IMR-90 (cell line): ENCODE measurements around the gene SEMA4A. TPM values are rescaled to one million over a fixed set of nuclear protein-coding genes. Genes with fewer than 3 reads are reported as not detected.

Experiments used
- ATAC-seq: fragments of 200-7000 bp; cut with Tn5 transposase; 2 replicates; pipeline ENCODE4 v1.9.1; 2020; ENCODE audit warnings: low read depth, mild to moderate bottlenecking, moderate library complexity
- BruUV-seq: library from RNA; stranded (reverse); fragments of 400-500 nt; replicated peaks from 2 replicates; lab custom pipeline; 2021; lab: Mats Ljungman, UMichigan
- CTCF ChIA-PET: fragments of 300-600 bp; formaldehyde crosslinking; extraction: SDS; loops from one replicate; lab custom pipeline; 2021; ENCODE audit warnings: antibody characterized with exemption; lab: Yijun Ruan, JAX
- POLR2A ChIA-PET: fragments of 300-600 bp; sonication (Branson Sonifier 250); formaldehyde crosslinking; loops from one replicate; lab custom pipeline; 2022; ENCODE audit warnings: antibody characterized with exemption; ENCODE audit not compliant: unreplicated experiment; lab: Charles Lee
- DNase-seq: peaks from one replicate; pipeline ENCODE4 v3.0.0; 2013
- H2AFZ ChIP-seq: replicated peaks from 2 replicates; pipeline ENCODE3; 2013; ENCODE audit warnings: low read length, mild to moderate bottlenecking; ENCODE audit not compliant: poor library complexity
- H2AK5ac ChIP-seq: 2 replicates; pipeline ENCODE4 v1.6.1; 2013; ENCODE audit warnings: low read depth, low read length, inconsistent platforms
- H2AK9ac ChIP-seq: replicated peaks from 2 replicates; pipeline ENCODE3; 2013; ENCODE audit warnings: mild to moderate bottlenecking, low read depth, low read length, moderate library complexity; ENCODE audit not compliant: poor library complexity
- H2BK120ac ChIP-seq: 2 replicates; pipeline ENCODE4 v1.6.1; 2013; ENCODE audit warnings: low read depth, low read length, inconsistent platforms
- H2BK15ac ChIP-seq: 3 replicates; pipeline ENCODE4 v1.6.1; 2013; ENCODE audit warnings: low read depth, low read length, inconsistent platforms
- H2BK20ac ChIP-seq: 2 replicates; pipeline ENCODE4 v1.6.1; 2013; ENCODE audit warnings: low read depth, mild to moderate bottlenecking, inconsistent platforms, low read length, moderate library complexity
- H2BK5ac ChIP-seq: 2 replicates; pipeline ENCODE4 v1.6.1; 2013; ENCODE audit warnings: mild to moderate bottlenecking, low read depth, low read length, inconsistent platforms; ENCODE audit not compliant: poor library complexity, severe bottlenecking
- H3K14ac ChIP-seq: replicated peaks from 2 replicates; pipeline ENCODE4 v1.6.1; 2013; ENCODE audit warnings: low read depth, low read length, inconsistent platforms
- H3K18ac ChIP-seq: 2 replicates; pipeline ENCODE4 v1.6.1; 2013; ENCODE audit warnings: low read depth, low read length, control low read depth
- H3K23ac ChIP-seq: 2 replicates; pipeline ENCODE4 v1.6.1; 2013; ENCODE audit warnings: low read depth, low read length, inconsistent platforms
- H3K27ac ChIP-seq: 2 replicates; pipeline ENCODE4 v1.5.1; 2013; ENCODE audit warnings: mild to moderate bottlenecking, control low read depth, low read length; ENCODE audit not compliant: insufficient read depth
- H3K27me3 ChIP-seq: 2 replicates; pipeline ENCODE4 v1.6.1; 2013; ENCODE audit warnings: low read length; ENCODE audit not compliant: control insufficient read depth, insufficient read depth
- H3K36me3 ChIP-seq: 2 replicates; pipeline ENCODE4 v1.6.1; 2013; ENCODE audit warnings: low read length, mixed read lengths; ENCODE audit not compliant: control insufficient read depth, insufficient read depth
- H3K4ac ChIP-seq: 2 replicates; pipeline ENCODE4 v1.6.1; 2013; ENCODE audit warnings: low read depth, low read length, inconsistent platforms
- H3K4me1 ChIP-seq: 2 replicates; pipeline ENCODE4 v1.6.1; 2013; ENCODE audit warnings: low read length, mixed read lengths; ENCODE audit not compliant: control insufficient read depth, insufficient read depth
- H3K4me2 ChIP-seq: 2 replicates; pipeline ENCODE4 v1.6.1; 2013; ENCODE audit warnings: low read depth, mild to moderate bottlenecking, control low read depth, low read length, moderate library complexity
- H3K4me3 ChIP-seq: 2 replicates; pipeline ENCODE4 v1.5.1; 2013; ENCODE audit warnings: low read depth, mild to moderate bottlenecking, control low read depth, low read length, moderate library complexity; ENCODE audit not compliant: insufficient read depth
- H3K56ac ChIP-seq: 2 replicates; pipeline ENCODE4 v1.6.1; 2013; ENCODE audit warnings: low read length, inconsistent platforms; ENCODE audit not compliant: insufficient read depth; ENCODE audit errors: extremely low read depth
- H3K79me1 ChIP-seq, 2 experiments: 2 replicates each; pipeline ENCODE4 v1.6.1; 2013; ENCODE audit warnings: low read length in 2 of 2, inconsistent platforms in 1 of 2, low read depth in 1 of 2
- H3K9ac ChIP-seq: 2 replicates; pipeline ENCODE4 v1.6.1; 2013; ENCODE audit warnings: low read depth, low read length, control low read depth
- H3K9me1 ChIP-seq: 2 replicates; pipeline ENCODE4 v1.6.1; 2013; ENCODE audit warnings: low read length, inconsistent platforms; ENCODE audit not compliant: insufficient read depth
- H3K9me3 ChIP-seq: 2 replicates; pipeline ENCODE4 v1.6.1; 2013; ENCODE audit warnings: low read length; ENCODE audit not compliant: control insufficient read depth, insufficient read depth
- H4K20me1 ChIP-seq: 2 replicates; pipeline ENCODE4 v1.6.1; 2013; ENCODE audit warnings: low read length, inconsistent platforms; ENCODE audit not compliant: insufficient read depth
- H4K5ac ChIP-seq: 2 replicates; pipeline ENCODE4 v1.6.1; 2013; ENCODE audit warnings: mild to moderate bottlenecking, low read depth, low read length, control low read depth
- H4K8ac ChIP-seq, 2 experiments: 2 replicates each; pipeline ENCODE4 v1.6.1; 2013; ENCODE audit warnings: low read depth in 2 of 2, low read length in 2 of 2, control low read depth in 1 of 2, inconsistent platforms in 1 of 2
- H4K91ac ChIP-seq: 2 replicates; pipeline ENCODE4 v1.6.1; 2013; ENCODE audit warnings: low read depth, low read length, inconsistent platforms; ENCODE audit not compliant: insufficient read depth
- NFE2L2 ChIP-seq: fragments of 150-350 bp; IDR thresholded peaks from 2 replicates; pipeline ENCODE4 v1.6.1; 2016; ENCODE audit warnings: low read depth, mild to moderate bottlenecking, low read length
- WGBS, 2 experiments: methylation state at CpG; one replicate each; pipeline versions ENCODE4 v1.1.5 to v1.1.7; 2013; ENCODE audit warnings: missing lambda C conversion rate in 2 of 2; ENCODE audit not compliant: insufficient read length in 1 of 2; ENCODE audit errors: extremely low coverage in 2 of 2; 5-methylcytosine and 5-hydroxymethylcytosine counted together
- dilution Hi-C: fragments of 300-500 bp; cut with HindIII; formaldehyde crosslinking; loops from one replicate; pipeline ENCODE4 v1.14.3; 2018; ENCODE audit warnings: low sequenced_read_pairs; ENCODE audit not compliant: unreplicated experiment
- in situ Hi-C: fragments of 300-500 bp; cut with MboI; formaldehyde crosslinking; loops from 3 replicates; pipeline ENCODE4 v1.14.3; 2019; ENCODE audit warnings: low sequenced_read_pairs, inconsistent platforms, mixed read lengths
- intact Hi-C: fragments of 100-400 bp; cut with micrococcal nuclease; formaldehyde crosslinking; loops from 2 replicates; pipeline ENCODE4 v1.10.0; 2022
- polyA plus RNA-seq, 3 experiments: library from polyadenylated mRNA; depleted of rRNA; stranded (reverse); fragments of >200 nt; gene quantifications; 2 replicates each; pipeline ENCODE4 v1.2.3, GENCODE V29; 2012; ENCODE audit warnings: low replicate concordance in 1 of 3
- total RNA-seq: library from RNA; depleted of rRNA; stranded (reverse); fragments of >200 nt; gene quantifications from 2 replicates; pipeline ENCODE4 v1.2.3, GENCODE V29; 2012
- TF ChIP-seq, protein P1 (sequence below): conservative IDR thresholded peaks from 2 replicates; pipeline ENCODE4 v1.5.1; 2012; ENCODE audit warnings: mild to moderate bottlenecking, low read depth, low read length, improper control_type of control experiment

The SEMA4A gene
- total and polyA plus RNA-seq, 2 of the 4 experiments (the other 2 are of a cell fraction) = 0.18 to 0.86 TPM

DNA sequence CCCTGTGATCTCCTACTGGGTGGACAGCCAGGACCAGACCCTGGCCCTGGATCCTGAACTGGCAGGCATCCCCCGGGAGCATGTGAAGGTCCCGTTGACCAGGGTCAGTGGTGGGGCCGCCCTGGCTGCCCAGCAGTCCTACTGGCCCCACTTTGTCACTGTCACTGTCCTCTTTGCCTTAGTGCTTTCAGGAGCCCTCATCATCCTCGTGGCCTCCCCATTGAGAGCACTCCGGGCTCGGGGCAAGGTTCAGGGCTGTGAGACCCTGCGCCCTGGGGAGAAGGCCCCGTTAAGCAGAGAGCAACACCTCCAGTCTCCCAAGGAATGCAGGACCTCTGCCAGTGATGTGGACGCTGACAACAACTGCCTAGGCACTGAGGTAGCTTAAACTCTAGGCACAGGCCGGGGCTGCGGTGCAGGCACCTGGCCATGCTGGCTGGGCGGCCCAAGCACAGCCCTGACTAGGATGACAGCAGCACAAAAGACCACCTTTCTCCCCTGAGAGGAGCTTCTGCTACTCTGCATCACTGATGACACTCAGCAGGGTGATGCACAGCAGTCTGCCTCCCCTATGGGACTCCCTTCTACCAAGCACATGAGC, 23.3 kb downstream of the SEMA4A start:
- H3K4me1 ChIP-seq = no peaks in the 10 kb centered on the region
- H3K27me3 ChIP-seq = peaks cover 17% of the 10 kb centered on the region; the same call in 1 of the 2 replicates
- no peak overlapping the region for H3K27ac ChIP-seq
- H2BK20ac ChIP-seq = no peak overlapping the region
- H3K56ac ChIP-seq = no peak overlapping the region
- CTCF ChIA-PET = no interaction called here
- no peak overlapping the region for H3K9ac ChIP-seq
- H3K9me3 ChIP-seq = no peaks in the 10 kb centered on the region
- no peak for TF ChIP-seq NFE2L2
- TF ChIP-seq, protein P1, sequence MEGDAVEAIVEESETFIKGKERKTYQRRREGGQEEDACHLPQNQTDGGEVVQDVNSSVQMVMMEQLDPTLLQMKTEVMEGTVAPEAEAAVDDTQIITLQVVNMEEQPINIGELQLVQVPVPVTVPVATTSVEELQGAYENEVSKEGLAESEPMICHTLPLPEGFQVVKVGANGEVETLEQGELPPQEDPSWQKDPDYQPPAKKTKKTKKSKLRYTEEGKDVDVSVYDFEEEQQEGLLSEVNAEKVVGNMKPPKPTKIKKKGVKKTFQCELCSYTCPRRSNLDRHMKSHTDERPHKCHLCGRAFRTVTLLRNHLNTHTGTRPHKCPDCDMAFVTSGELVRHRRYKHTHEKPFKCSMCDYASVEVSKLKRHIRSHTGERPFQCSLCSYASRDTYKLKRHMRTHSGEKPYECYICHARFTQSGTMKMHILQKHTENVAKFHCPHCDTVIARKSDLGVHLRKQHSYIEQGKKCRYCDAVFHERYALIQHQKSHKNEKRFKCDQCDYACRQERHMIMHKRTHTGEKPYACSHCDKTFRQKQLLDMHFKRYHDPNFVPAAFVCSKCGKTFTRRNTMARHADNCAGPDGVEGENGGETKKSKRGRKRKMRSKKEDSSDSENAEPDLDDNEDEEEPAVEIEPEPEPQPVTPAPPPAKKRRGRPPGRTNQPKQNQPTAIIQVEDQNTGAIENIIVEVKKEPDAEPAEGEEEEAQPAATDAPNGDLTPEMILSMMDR = no peak
- no peak overlapping the region for H2BK120ac ChIP-seq
- no peak overlapping the region for H2BK5ac ChIP-seq
- in situ Hi-C loops = no loop called here
- POLR2A ChIA-PET = no interaction called here
- DNase-seq = no peak
- no peak overlapping the region for H2BK15ac ChIP-seq
- no peak overlapping the region for H3K4ac ChIP-seq
- H4K8ac ChIP-seq = no peak overlapping the region
- H2AK5ac ChIP-seq = no peak overlapping the region
- H4K5ac ChIP-seq = no peak overlapping the region
- ATAC-seq = no peak
- no peak overlapping the region for H3K23ac ChIP-seq
- dilution Hi-C loops = no loop called here
- no peak overlapping the region for H3K4me3 ChIP-seq
- no peak overlapping the region for H3K14ac ChIP-seq
- no peak overlapping the region for H3K4me2 ChIP-seq
- no TSS peak for BruUV-seq
- no peak overlapping the region for H2AK9ac ChIP-seq
- no peaks in the 10 kb centered on the region for H3K36me3 ChIP-seq
- no peaks in the 10 kb centered on the region for H3K79me1 ChIP-seq
- no peak overlapping the region for H3K18ac ChIP-seq
- no peaks in the 10 kb centered on the region for H3K9me1 ChIP-seq
- no peak overlapping the region for H2AFZ ChIP-seq
- no peak overlapping the region for H4K91ac ChIP-seq
- intact Hi-C loops = no loop called here
- 63% methylated on average over 12 of the region's 12 CpGs; no CpG with 5 or more reads in 1 of the 2 experiments for WGBS, 2 experiments
- no peaks in the 10 kb centered on the region for H4K20me1 ChIP-seq
